Measurements from ENCODE around the gene ZNF14. TPM values are rescaled to one million over a fixed set of nuclear protein-coding genes. Genes with fewer than 3 reads are reported as not detected.
A peak's percentile ranks its signal among the peaks of the same experiment; 100 is the strongest.
"Not testable (repeated sequence)": the region's sequence is repeated elsewhere in the genome, so short reads cannot be mapped to it uniquely, and the experiment has no call there.

Gene ZNF14
- total RNA-seq, 1 donor from 2014 or later, result 3.4 TPM

DNA sequence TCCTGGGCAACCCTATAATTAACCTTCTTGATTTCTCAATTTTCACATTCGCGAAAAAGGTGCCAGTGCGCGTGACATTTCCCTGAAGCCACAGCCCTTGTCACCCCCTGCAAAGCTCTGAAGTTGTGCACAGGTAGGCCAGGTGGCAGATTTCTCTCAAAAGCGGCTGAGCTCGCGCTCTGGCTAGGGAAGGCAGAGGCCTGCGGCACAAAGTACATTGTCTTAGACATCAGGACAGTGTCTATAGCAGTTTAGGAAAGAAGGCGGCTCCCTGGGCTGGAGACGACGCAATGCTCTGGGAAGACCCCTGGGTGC lies 42.9 kb upstream of the ZNF14 start:
- H3K4me1 Mint-ChIP-seq (ENCODE audit: low read depth), result peaks cover 29% of the 10 kb centered on the region

DNA sequence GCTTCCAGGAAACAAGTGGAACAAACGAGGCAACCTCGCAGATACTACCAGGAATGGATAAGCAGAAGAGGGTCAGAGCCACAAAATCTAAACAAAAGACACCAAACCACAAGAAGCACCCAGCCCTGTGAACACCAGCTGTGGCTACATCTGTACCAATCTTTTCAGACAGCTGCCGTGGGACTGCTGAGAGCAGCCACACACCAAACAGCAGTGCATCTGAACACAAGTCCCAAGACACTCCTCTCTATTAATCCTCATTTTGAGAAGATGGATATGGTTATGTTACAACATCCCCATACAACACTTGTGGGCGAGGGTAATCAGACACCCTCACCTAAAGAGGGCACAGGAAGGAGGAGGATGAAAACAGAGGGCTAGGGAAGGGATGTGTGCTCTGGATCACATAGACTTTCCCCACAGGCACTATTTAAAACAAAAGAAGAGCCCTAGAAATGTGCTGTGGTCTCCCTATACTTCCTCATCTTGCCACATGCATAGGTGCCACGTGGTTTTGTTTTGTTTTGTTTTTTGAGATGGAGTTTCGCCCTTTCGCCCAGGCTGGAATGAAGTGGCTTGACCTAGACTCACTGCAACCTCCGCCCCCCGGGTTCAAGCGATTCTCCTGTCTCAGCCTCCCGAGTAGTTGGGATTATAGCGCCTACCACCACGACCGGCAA lies 41.6 kb upstream of the ZNF14 start:
- Mint-ChIP-seq H3K9me3 (ENCODE audit: low read depth) (peaks cover 2% of the 10 kb centered on the region), H3K27me3 (ENCODE audit: low read depth) (no peaks in the 10 kb centered on the region), H3K27ac (ENCODE audit: unreplicated experiment) (no peak overlapping the region), H3K4me1 (ENCODE audit: low read depth) (peaks cover 29% of the 10 kb centered on the region), H3K36me3 (ENCODE audit: low read depth) (peaks cover 2% of the 10 kb centered on the region), H3K4me3 (ENCODE audit: unreplicated experiment) (no peak overlapping the region)
- DNase-seq (ENCODE audit: low spot score), result no peak
- TF ChIP-seq, protein P1, sequence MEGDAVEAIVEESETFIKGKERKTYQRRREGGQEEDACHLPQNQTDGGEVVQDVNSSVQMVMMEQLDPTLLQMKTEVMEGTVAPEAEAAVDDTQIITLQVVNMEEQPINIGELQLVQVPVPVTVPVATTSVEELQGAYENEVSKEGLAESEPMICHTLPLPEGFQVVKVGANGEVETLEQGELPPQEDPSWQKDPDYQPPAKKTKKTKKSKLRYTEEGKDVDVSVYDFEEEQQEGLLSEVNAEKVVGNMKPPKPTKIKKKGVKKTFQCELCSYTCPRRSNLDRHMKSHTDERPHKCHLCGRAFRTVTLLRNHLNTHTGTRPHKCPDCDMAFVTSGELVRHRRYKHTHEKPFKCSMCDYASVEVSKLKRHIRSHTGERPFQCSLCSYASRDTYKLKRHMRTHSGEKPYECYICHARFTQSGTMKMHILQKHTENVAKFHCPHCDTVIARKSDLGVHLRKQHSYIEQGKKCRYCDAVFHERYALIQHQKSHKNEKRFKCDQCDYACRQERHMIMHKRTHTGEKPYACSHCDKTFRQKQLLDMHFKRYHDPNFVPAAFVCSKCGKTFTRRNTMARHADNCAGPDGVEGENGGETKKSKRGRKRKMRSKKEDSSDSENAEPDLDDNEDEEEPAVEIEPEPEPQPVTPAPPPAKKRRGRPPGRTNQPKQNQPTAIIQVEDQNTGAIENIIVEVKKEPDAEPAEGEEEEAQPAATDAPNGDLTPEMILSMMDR (IDR thresholded peaks at IDR 0.05), result no peak

More for the DNA sequence above, 42.9 kb upstream of the ZNF14 start:
- Mint-ChIP-seq H3K9me3 (ENCODE audit: low read depth) (peaks cover 5% of the 10 kb centered on the region), H3K4me3 (ENCODE audit: unreplicated experiment) (peak overlapping the region; percentile 94), H3K36me3 (ENCODE audit: low read depth) (peaks cover 5% of the 10 kb centered on the region), H3K27me3 (ENCODE audit: low read depth) (no peaks in the 10 kb centered on the region), H3K27ac (ENCODE audit: unreplicated experiment) (peak overlapping the region; percentile 78)
- no peak for DNase-seq (ENCODE audit: low spot score)
- TF ChIP-seq, protein P1 (IDR thresholded peaks at IDR 0.05), result no peak

DNA sequence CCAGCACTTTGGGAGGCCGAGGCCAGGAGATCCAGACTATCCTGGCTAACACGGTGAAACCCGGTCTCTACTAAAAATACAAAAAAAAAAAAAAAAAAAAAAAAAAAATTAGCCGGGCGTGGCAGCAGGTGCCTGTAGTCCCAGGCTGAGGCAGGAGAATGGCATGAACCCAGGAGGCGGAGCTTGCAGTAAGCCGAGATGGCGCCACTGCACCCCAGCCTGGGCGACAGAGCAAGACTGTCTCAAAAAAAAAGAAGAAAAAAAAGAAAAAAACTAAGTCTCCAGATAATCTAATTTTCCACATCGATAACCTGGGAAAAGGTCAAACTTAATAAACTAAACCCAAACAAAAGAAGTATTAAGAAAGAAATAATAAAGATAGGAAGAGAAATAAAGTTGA lies 39.1 kb upstream of the ZNF14 start:
- H3K36me3 Mint-ChIP-seq (ENCODE audit: low read depth); DNase-seq (ENCODE audit: low spot score); H3K27ac Mint-ChIP-seq (ENCODE audit: unreplicated experiment); H3K27me3 Mint-ChIP-seq (ENCODE audit: low read depth); H3K9me3 Mint-ChIP-seq (ENCODE audit: low read depth); H3K4me3 Mint-ChIP-seq (ENCODE audit: unreplicated experiment): not testable (repeated sequence)
- H3K4me1 Mint-ChIP-seq (ENCODE audit: low read depth), result peaks cover 13% of the 10 kb centered on the region

DNA sequence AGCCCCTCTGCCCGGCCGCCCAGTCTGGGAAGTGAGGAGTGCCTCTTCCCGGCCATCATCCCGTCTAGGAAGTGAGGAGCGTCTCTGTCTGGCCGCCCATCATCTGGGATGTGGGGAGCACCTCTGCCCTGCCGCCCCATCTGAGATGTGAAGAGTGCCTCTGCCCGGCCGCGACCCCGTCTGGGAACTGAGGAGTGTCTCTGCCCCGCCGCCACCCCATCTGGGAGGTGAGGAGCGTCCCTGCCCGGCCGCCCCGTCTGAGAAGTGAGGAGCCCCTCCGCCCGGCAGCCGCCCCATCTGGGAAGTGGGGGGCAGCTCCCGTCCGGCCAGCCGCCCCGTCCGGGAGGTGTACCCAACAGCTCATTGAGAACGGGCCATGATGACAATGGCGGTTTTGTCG lies 37.1 kb upstream of the ZNF14 start:
- H3K4me1 Mint-ChIP-seq (ENCODE audit: low read depth); H3K27ac Mint-ChIP-seq (ENCODE audit: unreplicated experiment); H3K4me3 Mint-ChIP-seq (ENCODE audit: unreplicated experiment); DNase-seq (ENCODE audit: low spot score); H3K36me3 Mint-ChIP-seq (ENCODE audit: low read depth); H3K27me3 Mint-ChIP-seq (ENCODE audit: low read depth); H3K9me3 Mint-ChIP-seq (ENCODE audit: low read depth): not testable (repeated sequence)

DNA sequence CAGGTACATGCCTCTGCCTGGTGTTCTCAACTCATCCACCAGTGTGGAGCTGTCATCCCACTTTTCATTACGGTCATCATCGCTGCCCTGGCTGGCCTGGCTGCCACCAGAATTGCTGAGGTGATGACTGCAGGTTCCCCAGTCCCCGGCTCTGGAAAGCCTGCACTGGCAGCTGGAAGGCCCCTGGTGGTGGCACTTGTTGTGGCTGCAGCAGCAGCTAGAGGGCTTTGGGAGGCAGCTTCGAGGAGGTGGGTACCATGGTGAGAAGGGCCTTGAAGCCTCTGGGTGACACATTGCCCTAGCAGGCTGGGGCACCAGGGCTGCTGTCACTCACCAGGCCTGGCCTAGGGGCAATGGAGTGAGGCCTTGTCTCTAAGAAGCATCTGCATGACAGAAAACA lies 25.3 kb upstream of the ZNF14 start:
- DNase-seq (ENCODE audit: low spot score), result no peak
- H3K4me3 Mint-ChIP-seq (ENCODE audit: unreplicated experiment), result no peak overlapping the region
- TF ChIP-seq, protein P1 (IDR thresholded peaks at IDR 0.05), result no peak

DNA sequence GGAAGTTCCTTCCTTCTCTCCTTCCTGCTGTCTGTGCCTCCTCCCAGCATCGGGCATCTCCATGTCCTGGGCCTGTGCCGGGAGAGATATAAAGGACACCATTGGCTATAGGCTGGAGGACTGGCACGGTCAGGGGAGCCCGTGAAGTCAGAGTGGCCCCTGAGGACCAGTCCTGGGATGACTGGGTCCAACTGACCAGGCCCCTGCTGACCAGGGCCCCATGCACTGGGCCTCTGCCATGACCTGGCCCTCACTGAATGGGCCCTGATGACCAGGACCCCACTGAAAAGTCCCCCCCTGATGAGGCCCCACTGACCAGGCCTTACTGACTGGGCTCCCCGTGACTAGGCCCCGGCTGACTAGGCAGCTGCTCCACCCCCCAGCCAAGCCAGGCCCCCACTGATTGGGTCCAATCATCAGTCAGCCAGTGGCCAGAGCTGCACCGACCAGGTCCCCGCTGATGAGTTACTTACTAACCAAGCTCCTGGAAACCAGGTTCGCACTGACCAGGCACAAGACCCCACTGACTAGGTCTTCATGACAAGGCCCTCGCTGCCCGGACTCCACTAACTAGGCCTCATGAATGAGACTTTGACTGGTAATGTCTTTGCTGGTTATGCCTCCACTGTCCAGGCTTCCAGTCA lies 20.0 kb upstream of the ZNF14 start:
- Mint-ChIP-seq H3K27me3 (ENCODE audit: low read depth) (no peaks in the 10 kb centered on the region), H3K4me1 (ENCODE audit: low read depth) (no peaks in the 10 kb centered on the region), H3K9me3 (ENCODE audit: low read depth) (peaks cover 8% of the 10 kb centered on the region), H3K4me3 (ENCODE audit: unreplicated experiment) (no peak overlapping the region), H3K27ac (ENCODE audit: unreplicated experiment) (no peak overlapping the region), H3K36me3 (ENCODE audit: low read depth) (no peaks in the 10 kb centered on the region)
- TF ChIP-seq, protein P1 (IDR thresholded peaks at IDR 0.05), result no peak
- DNase-seq (ENCODE audit: low spot score), result no peak

More for the DNA sequence above, 25.3 kb upstream of the ZNF14 start:
- Mint-ChIP-seq H3K27me3 (ENCODE audit: low read depth) (no peaks in the 10 kb centered on the region), H3K36me3 (ENCODE audit: low read depth) (no peaks in the 10 kb centered on the region), H3K4me1 (ENCODE audit: low read depth) (no peaks in the 10 kb centered on the region), H3K27ac (ENCODE audit: unreplicated experiment) (no peak overlapping the region), H3K9me3 (ENCODE audit: low read depth) (peaks cover 5% of the 10 kb centered on the region)

All from chondrocyte (in vitro differentiated cells).